IMR-90 (cell line): Measurements from ENCODE around the gene CTNNA1. TPM values are rescaled to one million over a fixed set of nuclear protein-coding genes. Genes with fewer than 3 reads are reported as not detected.
A peak's percentile ranks its signal among the peaks of the same experiment; 100 is the strongest.

Source experiments
- ATAC-seq: fragments of 200-7000 bp; cut with Tn5 transposase; 2 replicates; pipeline ENCODE4 v1.9.1; 2020; ENCODE audit warnings: low read depth, mild to moderate bottlenecking, moderate library complexity
- BruUV-seq: library from RNA; stranded (reverse); fragments of 400-500 nt; replicated peaks from 2 replicates; lab custom pipeline; 2021; lab: Mats Ljungman, UMichigan
- CTCF ChIA-PET: fragments of 300-600 bp; formaldehyde crosslinking; extraction: SDS; loops from one replicate; lab custom pipeline; 2021; ENCODE audit warnings: antibody characterized with exemption; lab: Yijun Ruan, JAX
- POLR2A ChIA-PET: fragments of 300-600 bp; sonication (Branson Sonifier 250); formaldehyde crosslinking; loops from one replicate; lab custom pipeline; 2022; ENCODE audit warnings: antibody characterized with exemption; ENCODE audit not compliant: unreplicated experiment; lab: Charles Lee
- DNase-seq: peaks from one replicate; pipeline ENCODE4 v3.0.0; 2013
- H2AFZ ChIP-seq: replicated peaks from 2 replicates; pipeline ENCODE3; 2013; ENCODE audit warnings: low read length, mild to moderate bottlenecking; ENCODE audit not compliant: poor library complexity
- H2AK5ac ChIP-seq: 2 replicates; pipeline ENCODE4 v1.6.1; 2013; ENCODE audit warnings: low read depth, low read length, inconsistent platforms
- H2AK9ac ChIP-seq: replicated peaks from 2 replicates; pipeline ENCODE3; 2013; ENCODE audit warnings: mild to moderate bottlenecking, low read depth, low read length, moderate library complexity; ENCODE audit not compliant: poor library complexity
- H2BK120ac ChIP-seq: 2 replicates; pipeline ENCODE4 v1.6.1; 2013; ENCODE audit warnings: low read depth, low read length, inconsistent platforms
- H2BK15ac ChIP-seq: 3 replicates; pipeline ENCODE4 v1.6.1; 2013; ENCODE audit warnings: low read depth, low read length, inconsistent platforms
- H2BK20ac ChIP-seq: 2 replicates; pipeline ENCODE4 v1.6.1; 2013; ENCODE audit warnings: low read depth, mild to moderate bottlenecking, inconsistent platforms, low read length, moderate library complexity
- H2BK5ac ChIP-seq: 2 replicates; pipeline ENCODE4 v1.6.1; 2013; ENCODE audit warnings: mild to moderate bottlenecking, low read depth, low read length, inconsistent platforms; ENCODE audit not compliant: poor library complexity, severe bottlenecking
- H3K14ac ChIP-seq: replicated peaks from 2 replicates; pipeline ENCODE4 v1.6.1; 2013; ENCODE audit warnings: low read depth, low read length, inconsistent platforms
- H3K18ac ChIP-seq: 2 replicates; pipeline ENCODE4 v1.6.1; 2013; ENCODE audit warnings: low read depth, low read length, control low read depth
- H3K23ac ChIP-seq: 2 replicates; pipeline ENCODE4 v1.6.1; 2013; ENCODE audit warnings: low read depth, low read length, inconsistent platforms
- H3K27ac ChIP-seq: 2 replicates; pipeline ENCODE4 v1.5.1; 2013; ENCODE audit warnings: mild to moderate bottlenecking, control low read depth, low read length; ENCODE audit not compliant: insufficient read depth
- H3K27me3 ChIP-seq: 2 replicates; pipeline ENCODE4 v1.6.1; 2013; ENCODE audit warnings: low read length; ENCODE audit not compliant: control insufficient read depth, insufficient read depth
- H3K36me3 ChIP-seq: 2 replicates; pipeline ENCODE4 v1.6.1; 2013; ENCODE audit warnings: low read length, mixed read lengths; ENCODE audit not compliant: control insufficient read depth, insufficient read depth
- H3K4ac ChIP-seq: 2 replicates; pipeline ENCODE4 v1.6.1; 2013; ENCODE audit warnings: low read depth, low read length, inconsistent platforms
- H3K4me1 ChIP-seq: 2 replicates; pipeline ENCODE4 v1.6.1; 2013; ENCODE audit warnings: low read length, mixed read lengths; ENCODE audit not compliant: control insufficient read depth, insufficient read depth
- H3K4me2 ChIP-seq: 2 replicates; pipeline ENCODE4 v1.6.1; 2013; ENCODE audit warnings: low read depth, mild to moderate bottlenecking, control low read depth, low read length, moderate library complexity
- H3K4me3 ChIP-seq: 2 replicates; pipeline ENCODE4 v1.5.1; 2013; ENCODE audit warnings: low read depth, mild to moderate bottlenecking, control low read depth, low read length, moderate library complexity; ENCODE audit not compliant: insufficient read depth
- H3K56ac ChIP-seq: 2 replicates; pipeline ENCODE4 v1.6.1; 2013; ENCODE audit warnings: low read length, inconsistent platforms; ENCODE audit not compliant: insufficient read depth; ENCODE audit errors: extremely low read depth
- H3K79me1 ChIP-seq, 2 experiments: 2 replicates each; pipeline ENCODE4 v1.6.1; 2013; ENCODE audit warnings: low read length in 2 of 2, inconsistent platforms in 1 of 2, low read depth in 1 of 2
- H3K9ac ChIP-seq: 2 replicates; pipeline ENCODE4 v1.6.1; 2013; ENCODE audit warnings: low read depth, low read length, control low read depth
- H3K9me1 ChIP-seq: 2 replicates; pipeline ENCODE4 v1.6.1; 2013; ENCODE audit warnings: low read length, inconsistent platforms; ENCODE audit not compliant: insufficient read depth
- H3K9me3 ChIP-seq: 2 replicates; pipeline ENCODE4 v1.6.1; 2013; ENCODE audit warnings: low read length; ENCODE audit not compliant: control insufficient read depth, insufficient read depth
- H4K20me1 ChIP-seq: 2 replicates; pipeline ENCODE4 v1.6.1; 2013; ENCODE audit warnings: low read length, inconsistent platforms; ENCODE audit not compliant: insufficient read depth
- H4K5ac ChIP-seq: 2 replicates; pipeline ENCODE4 v1.6.1; 2013; ENCODE audit warnings: mild to moderate bottlenecking, low read depth, low read length, control low read depth
- H4K8ac ChIP-seq, 2 experiments: 2 replicates each; pipeline ENCODE4 v1.6.1; 2013; ENCODE audit warnings: low read depth in 2 of 2, low read length in 2 of 2, control low read depth in 1 of 2, inconsistent platforms in 1 of 2
- H4K91ac ChIP-seq: 2 replicates; pipeline ENCODE4 v1.6.1; 2013; ENCODE audit warnings: low read depth, low read length, inconsistent platforms; ENCODE audit not compliant: insufficient read depth
- BHLHE40 ChIP-seq: fragments of 150-350 bp; IDR thresholded peaks from 2 replicates; pipeline ENCODE4 v1.6.1; 2016; ENCODE audit warnings: mild to moderate bottlenecking, low read depth, low read length
- CEBPB ChIP-seq: IDR thresholded peaks from 2 replicates; pipeline ENCODE4 v1.6.1; 2012; ENCODE audit warnings: low read depth, low read length, improper control_type of control experiment
- CHD1 ChIP-seq: IDR thresholded peaks from 2 replicates; pipeline ENCODE4 v1.6.1; 2012; ENCODE audit warnings: low read depth, low read length, improper control_type of control experiment
- CTCF ChIP-seq: conservative IDR thresholded peaks from 2 replicates; pipeline ENCODE4 v1.5.1; 2012; ENCODE audit warnings: mild to moderate bottlenecking, low read depth, low read length, improper control_type of control experiment
- ELK1 ChIP-seq: fragments of 150-350 bp; IDR thresholded peaks from 2 replicates; pipeline ENCODE4 v1.6.1; 2016; ENCODE audit warnings: low read depth, mild to moderate bottlenecking, low read length, moderate library complexity, borderline replicate concordance
- FOS ChIP-seq: fragments of 150-350 bp; IDR thresholded peaks from 2 replicates; pipeline ENCODE4 v1.6.1; 2016; ENCODE audit warnings: low read depth, low read length
- MAFK ChIP-seq: IDR thresholded peaks from 2 replicates; pipeline ENCODE4 v1.6.1; 2012; ENCODE audit warnings: low read depth, low read length, improper control_type of control experiment
- MAZ ChIP-seq: IDR thresholded peaks from 2 replicates; pipeline ENCODE4 v1.6.1; 2012; ENCODE audit warnings: low read depth, mild to moderate bottlenecking, low read length, improper control_type of control experiment, moderate library complexity, borderline replicate concordance
- MXI1 ChIP-seq: IDR thresholded peaks from 2 replicates; pipeline ENCODE4 v1.6.1; 2012; ENCODE audit warnings: low read depth, mild to moderate bottlenecking, low read length, moderate library complexity, borderline replicate concordance
- NFE2L2 ChIP-seq: fragments of 150-350 bp; IDR thresholded peaks from 2 replicates; pipeline ENCODE4 v1.6.1; 2016; ENCODE audit warnings: low read depth, mild to moderate bottlenecking, low read length
- POLR2A ChIP-seq: IDR thresholded peaks from 2 replicates; pipeline ENCODE4 v1.6.1; 2012; ENCODE audit warnings: mild to moderate bottlenecking, low read depth, low read length
- RAD21 ChIP-seq: IDR thresholded peaks from 2 replicates; pipeline ENCODE4 v1.6.1; 2012; ENCODE audit warnings: low read length, improper control_type of control experiment
- RCOR1 ChIP-seq: IDR thresholded peaks from 2 replicates; pipeline ENCODE4 v1.6.1; 2012; ENCODE audit warnings: mild to moderate bottlenecking, low read length, improper control_type of control experiment; ENCODE audit not compliant: insufficient replicate concordance
- RFX5 ChIP-seq: IDR thresholded peaks from 2 replicates; pipeline ENCODE4 v1.8.0; 2012; ENCODE audit warnings: low read depth, mild to moderate bottlenecking, low read length, moderate library complexity
- SMC3 ChIP-seq: fragments of 150-350 bp; IDR thresholded peaks from 2 replicates; pipeline ENCODE4 v1.6.1; 2016; ENCODE audit warnings: low read depth, mild to moderate bottlenecking, antibody characterized with exemption, low read length, moderate library complexity
- WGBS, 2 experiments: methylation state at CpG; one replicate each; pipeline versions ENCODE4 v1.1.5 to v1.1.7; 2013; ENCODE audit warnings: missing lambda C conversion rate in 2 of 2; ENCODE audit not compliant: insufficient read length in 1 of 2; ENCODE audit errors: extremely low coverage in 2 of 2; 5-methylcytosine and 5-hydroxymethylcytosine counted together
- dilution Hi-C: fragments of 300-500 bp; cut with HindIII; formaldehyde crosslinking; loops from one replicate; pipeline ENCODE4 v1.14.3; 2018; ENCODE audit warnings: low sequenced_read_pairs; ENCODE audit not compliant: unreplicated experiment
- in situ Hi-C: fragments of 300-500 bp; cut with MboI; formaldehyde crosslinking; loops from 3 replicates; pipeline ENCODE4 v1.14.3; 2019; ENCODE audit warnings: low sequenced_read_pairs, inconsistent platforms, mixed read lengths
- intact Hi-C: fragments of 100-400 bp; cut with micrococcal nuclease; formaldehyde crosslinking; loops from 2 replicates; pipeline ENCODE4 v1.10.0; 2022
- polyA plus RNA-seq, 3 experiments: library from polyadenylated mRNA; depleted of rRNA; stranded (reverse); fragments of >200 nt; gene quantifications; 2 replicates each; pipeline ENCODE4 v1.2.3, GENCODE V29; 2012; ENCODE audit warnings: low replicate concordance in 1 of 3
- total RNA-seq: library from RNA; depleted of rRNA; stranded (reverse); fragments of >200 nt; gene quantifications from 2 replicates; pipeline ENCODE4 v1.2.3, GENCODE V29; 2012
- TF ChIP-seq, protein P1 (sequence below): fragments of 150-350 bp; IDR thresholded peaks from 2 replicates; pipeline ENCODE4 v1.6.1; 2017; ENCODE audit warnings: mild to moderate bottlenecking, antibody characterized with exemption, low read length, low read depth

CTNNA1 gene
- total and polyA plus RNA-seq, 2 of the 4 experiments (the other 2 are of a cell fraction), result 220 to 471 TPM

GRCh38 chr5:138754699-138755057 is 1.5 kb downstream of the CTNNA1 start:
- Histone ChIP-seq H3K18ac (no peak overlapping the region), H3K14ac (no peak overlapping the region), H3K9me3 (peaks cover 3% of the 10 kb centered on the region; the same call in 1 of the 2 replicates), H4K91ac (no peak overlapping the region), H3K9ac (peak overlapping the region; percentile 9; the same call in 1 of the 2 replicates), H4K20me1 (peaks cover 56% of the 10 kb centered on the region), H3K27ac (peak overlapping the region; percentile 32), H3K27me3 (no peaks in the 10 kb centered on the region), H4K5ac (no peak overlapping the region), H2BK15ac (no peak overlapping the region), H3K4me1 (peaks cover 8% of the 10 kb centered on the region), H3K4me2 (peak overlapping the region; percentile 71), H2AK5ac (no peak overlapping the region), H2BK20ac (no peak overlapping the region), H3K36me3 (peaks cover 22% of the 10 kb centered on the region), H3K9me1 (peaks cover 15% of the 10 kb centered on the region), H3K23ac (peak overlapping the region; percentile 94; the same call in 1 of the 2 replicates), H2BK5ac (peak overlapping the region; percentile 91), H2AFZ (no peak overlapping the region), H2BK120ac (no peak overlapping the region), H2AK9ac (no peak overlapping the region), H4K8ac (no peak overlapping the region), H3K4me3 (peak overlapping the region; percentile 95), H3K56ac (no peak overlapping the region), H3K4ac (no peak overlapping the region), H3K79me1 (peaks cover 0 to 41% of the 10 kb centered on the region in 2 experiments; a peak in 3 of 4 replicates)
- TSS peak; percentile 55 for BruUV-seq
- CTCF ChIA-PET, result no interaction called here
- TF ChIP-seq SMC3 (no peak), RFX5 (no peak), FOS (no peak), NFE2L2 (no peak), ELK1 (no peak), CEBPB (no peak), CTCF (no peak), BHLHE40 (no peak), RCOR1 (no peak), POLR2A (no peak), MAZ (no peak), CHD1 (no peak), MXI1 (no peak), MAFK (no peak), RAD21 (no peak)
- TF ChIP-seq, protein P1, sequence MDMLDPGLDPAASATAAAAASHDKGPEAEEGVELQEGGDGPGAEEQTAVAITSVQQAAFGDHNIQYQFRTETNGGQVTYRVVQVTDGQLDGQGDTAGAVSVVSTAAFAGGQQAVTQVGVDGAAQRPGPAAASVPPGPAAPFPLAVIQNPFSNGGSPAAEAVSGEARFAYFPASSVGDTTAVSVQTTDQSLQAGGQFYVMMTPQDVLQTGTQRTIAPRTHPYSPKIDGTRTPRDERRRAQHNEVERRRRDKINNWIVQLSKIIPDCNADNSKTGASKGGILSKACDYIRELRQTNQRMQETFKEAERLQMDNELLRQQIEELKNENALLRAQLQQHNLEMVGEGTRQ, result no peak
- ATAC-seq, result no peak
- no CpG with 5 or more reads among the region's 14 CpGs for WGBS, 2 experiments
- in situ Hi-C loops (no loop called here), intact Hi-C loops (loop anchor here (2.0 to 5.0 kb wide), 3 partner anchors 92 to 508 kb away; partner anchors contain the start of gene HSPA9), dilution Hi-C loops (no loop called here)
- no peak for DNase-seq
- POLR2A ChIA-PET, result no interaction called here
